OCI-LY7 (cell line): ENCODE data around the gene CCDC92B. TPM values are rescaled to one million over a fixed set of nuclear protein-coding genes. Genes with fewer than 3 reads are reported as not detected.
"Not testable (repeated sequence)": the region's sequence is repeated elsewhere in the genome, so short reads cannot be mapped to it uniquely, and the experiment has no call there.

Source experiments
- BruUV-seq: library from RNA; stranded (reverse); fragments of 400-500 nt; replicated peaks from 2 replicates; lab custom pipeline; 2021; lab: Mats Ljungman, UMichigan
- CTCF ChIA-PET: fragments of 300-600 bp; sonication (Branson Sonifier 250); formaldehyde crosslinking; loops from one replicate; lab custom pipeline; 2022; ENCODE audit warnings: antibody characterized with exemption; ENCODE audit not compliant: unreplicated experiment; lab: Charles Lee
- POLR2A ChIA-PET: fragments of 300-600 bp; sonication (Branson Sonifier 250); formaldehyde crosslinking; loops from one replicate; lab custom pipeline; 2022; ENCODE audit warnings: antibody characterized with exemption; lab: Charles Lee
- DNase-seq: peaks from one replicate; pipeline ENCODE4 v3.0.0-alpha.2; 2015; ENCODE audit warnings: low spot score
- H2AFZ ChIP-seq: fragments of 200-600 bp; sonication (generic), shearing (Covaris generic); 2 replicates; pipeline ENCODE4 v1.6.1; 2014; ENCODE audit warnings: mild to moderate bottlenecking, antibody characterized with exemption, low read length, moderate library complexity
- H3K27ac ChIP-seq: fragments of 200-600 bp; sonication (generic); 2 replicates; pipeline ENCODE4 v1.5.1; 2014; ENCODE audit warnings: mixed run types, low read depth, mild to moderate bottlenecking, moderate library complexity, low read length, inconsistent platforms; ENCODE audit not compliant: poor library complexity, severe bottlenecking
- H3K36me3 ChIP-seq: fragments of 200-600 bp; sonication (generic); 2 replicates; pipeline ENCODE4 v1.6.1; 2014; ENCODE audit warnings: mild to moderate bottlenecking, antibody characterized with exemption, low read length, moderate library complexity, mixed read lengths; ENCODE audit not compliant: insufficient read depth
- H3K4me1 ChIP-seq: fragments of 200-600 bp; sonication (generic); 2 replicates; pipeline ENCODE4 v1.5.1; 2014; ENCODE audit warnings: mild to moderate bottlenecking, low read length; ENCODE audit not compliant: insufficient read depth, poor library complexity, severe bottlenecking
- H3K4me2 ChIP-seq: fragments of 200-600 bp; sonication (generic); 2 replicates; pipeline ENCODE4 v1.6.1; 2014; ENCODE audit warnings: mild to moderate bottlenecking, low read length
- H3K4me3 ChIP-seq: fragments of 200-600 bp; sonication (generic); 2 replicates; pipeline ENCODE4 v1.5.1; 2014; ENCODE audit warnings: mild to moderate bottlenecking, low read depth, low read length; ENCODE audit not compliant: poor library complexity, severe bottlenecking
- H3K79me2 ChIP-seq: fragments of 200-600 bp; sonication (generic); 2 replicates; pipeline ENCODE4 v1.6.1; 2016; ENCODE audit warnings: low read depth, mild to moderate bottlenecking, low read length, moderate library complexity, mixed read lengths; ENCODE audit not compliant: insufficient read depth
- H3K9me2 ChIP-seq: fragments of 200-600 bp; sonication (generic); 2 replicates; pipeline ENCODE4 v1.6.1; 2016; ENCODE audit warnings: mild to moderate bottlenecking, low read length, mixed read lengths; ENCODE audit not compliant: insufficient read depth
- H3K9me3 ChIP-seq: fragments of 200-600 bp; sonication (generic); 2 replicates; pipeline ENCODE4 v1.6.1; 2014; ENCODE audit warnings: mild to moderate bottlenecking, mixed run types, low read length, mixed read lengths
- H4K20me1 ChIP-seq: fragments of 200-600 bp; sonication (generic); 2 replicates; pipeline ENCODE4 v1.6.1; 2014; ENCODE audit warnings: mild to moderate bottlenecking, antibody characterized with exemption, low read length, moderate library complexity, mixed read lengths; ENCODE audit not compliant: insufficient read depth
- CTCF ChIP-seq: fragments of 200-600 bp; sonication (generic); conservative IDR thresholded peaks from 2 replicates; pipeline ENCODE4 v1.5.1; 2014; ENCODE audit warnings: mild to moderate bottlenecking, antibody characterized with exemption, low read length, moderate library complexity, mixed read lengths
- EZH2phosphoT487 ChIP-seq: fragments of 200-600 bp; sonication (generic); IDR thresholded peaks from 2 replicates; pipeline ENCODE4 v1.6.1; 2018; ENCODE audit warnings: low read depth, borderline replicate concordance, mild to moderate bottlenecking, mixed run types, antibody characterized with exemption, low read length, moderate library complexity, mixed read lengths
- intact Hi-C: fragments of 100-400 bp; cut with micrococcal nuclease; formaldehyde crosslinking; loops from one replicate; pipeline ENCODE4 v1.10.0; 2022; ENCODE audit not compliant: unreplicated experiment
- total RNA-seq, 2 experiments: library from RNA; depleted of rRNA in 1 of 2; stranded (reverse); fragments of >200 nt in 1 of 2; shearing (Covaris generic) in 1 of 2; gene quantifications; 2 replicates each; pipeline ENCODE4 v1.2.3, GENCODE V29; 2014 to 2022

The CCDC92B gene
- total RNA-seq, 2 experiments from 2014 or later, result not detected

- no peaks in the 10 kb centered on the region for H3K4me1 ChIP-seq
- no peak overlapping the region for H2AFZ ChIP-seq
- H3K4me2 ChIP-seq, result no peak overlapping the region
- no peaks in the 10 kb centered on the region for H3K9me2 ChIP-seq
- H3K36me3 ChIP-seq, result no peaks in the 10 kb centered on the region
- BruUV-seq, result no TSS peak
- no peak for DNase-seq
- H3K4me3 ChIP-seq, result no peak overlapping the region
- no peaks in the 10 kb centered on the region for H3K9me3 ChIP-seq
- ChIA-PET CTCF (no interaction called here), POLR2A (no interaction called here)
- no peak overlapping the region for H3K27ac ChIP-seq
- intact Hi-C loops, result no loop called here
- H3K79me2 ChIP-seq, result no peaks in the 10 kb centered on the region
- TF ChIP-seq CTCF (no peak), EZH2phosphoT487 (no peak)
- no peaks in the 10 kb centered on the region for H4K20me1 ChIP-seq
These were observed 34.0 kb upstream of the CCDC92B start for GRCh38 chr17:2783310-2784030.

- CTCF ChIA-PET, result no interaction called here
These were observed 32.6 kb upstream of the CCDC92B start for GRCh38 chr17:2782055-2782454.

GRCh38 chr17:2781598-2781997 lies 32.1 kb upstream of the CCDC92B start:
- intact Hi-C loops, BruUV-seq: not testable (repeated sequence)

More at GRCh38 chr17:2782055-2782454, 32.6 kb upstream of the CCDC92B start:
- Histone ChIP-seq H3K36me3 (no peaks in the 10 kb centered on the region), H3K9me2 (no peaks in the 10 kb centered on the region), H3K4me2 (no peak overlapping the region), H3K27ac (no peak overlapping the region), H3K79me2 (no peaks in the 10 kb centered on the region), H3K4me3 (no peak overlapping the region), H3K4me1 (no peaks in the 10 kb centered on the region), H2AFZ (no peak overlapping the region), H3K9me3 (no peaks in the 10 kb centered on the region), H4K20me1 (no peaks in the 10 kb centered on the region)
- intact Hi-C loops, result no loop called here
- BruUV-seq, result no TSS peak
- POLR2A ChIA-PET, result no interaction called here
- DNase-seq, result no peak
- no peak for TF ChIP-seq EZH2phosphoT487

More at GRCh38 chr17:2781598-2781997, 32.1 kb upstream of the CCDC92B start:
- H3K9me2 ChIP-seq, H3K9me3 ChIP-seq, H3K27ac ChIP-seq, H3K4me3 ChIP-seq, H3K36me3 ChIP-seq, DNase-seq, H4K20me1 ChIP-seq, POLR2A ChIA-PET, H3K79me2 ChIP-seq, H2AFZ ChIP-seq, H3K4me2 ChIP-seq, CTCF ChIA-PET, H3K4me1 ChIP-seq: not testable (repeated sequence)
